ENCODE data around the gene TSPAN7.

TSPAN7 gene, protein sequence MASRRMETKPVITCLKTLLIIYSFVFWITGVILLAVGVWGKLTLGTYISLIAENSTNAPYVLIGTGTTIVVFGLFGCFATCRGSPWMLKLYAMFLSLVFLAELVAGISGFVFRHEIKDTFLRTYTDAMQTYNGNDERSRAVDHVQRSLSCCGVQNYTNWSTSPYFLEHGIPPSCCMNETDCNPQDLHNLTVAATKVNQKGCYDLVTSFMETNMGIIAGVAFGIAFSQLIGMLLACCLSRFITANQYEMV

DNA sequence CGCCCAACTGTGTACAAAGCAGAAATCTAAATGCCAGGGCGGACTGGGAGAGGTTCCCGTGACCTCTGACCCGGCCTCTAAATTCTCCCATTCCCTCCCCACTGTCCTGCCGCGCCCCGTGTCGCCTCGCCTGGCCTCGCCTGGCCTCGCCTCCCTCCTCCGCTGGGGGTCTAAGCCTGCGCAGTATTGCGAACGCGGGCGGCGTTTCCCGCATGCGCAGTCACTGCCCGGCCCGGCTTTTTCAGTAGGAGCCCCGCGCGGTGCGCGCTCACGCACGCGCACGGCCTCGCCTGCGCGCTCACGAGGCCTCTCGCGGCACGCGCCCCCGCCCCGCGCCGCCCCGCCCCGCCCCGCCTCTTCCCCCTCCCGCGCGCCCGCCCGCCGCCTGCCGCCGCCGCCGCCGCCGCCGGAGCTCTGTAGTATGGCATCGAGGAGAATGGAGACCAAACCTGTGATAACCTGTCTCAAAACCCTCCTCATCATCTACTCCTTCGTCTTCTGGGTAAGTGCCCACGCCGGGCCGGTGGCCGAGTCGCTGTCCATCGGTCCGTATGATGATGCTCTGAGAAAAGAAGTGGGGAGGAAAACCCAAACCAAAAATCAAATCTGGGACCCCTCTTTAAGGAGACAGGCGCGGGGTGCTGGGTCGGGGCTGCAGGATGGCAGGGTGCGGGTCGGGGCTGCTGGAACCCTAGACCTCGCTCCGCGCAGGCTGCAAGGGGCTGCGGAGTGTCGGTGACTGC, at the start of gene TSPAN7:
TSS of gene TSPAN7 (plus strand) at position 417 of the 743 bp plus-strand sequence. CDS start at position 422, 5 bp downstream.
- peak; percentile 44 for DNase-seq

DNA sequence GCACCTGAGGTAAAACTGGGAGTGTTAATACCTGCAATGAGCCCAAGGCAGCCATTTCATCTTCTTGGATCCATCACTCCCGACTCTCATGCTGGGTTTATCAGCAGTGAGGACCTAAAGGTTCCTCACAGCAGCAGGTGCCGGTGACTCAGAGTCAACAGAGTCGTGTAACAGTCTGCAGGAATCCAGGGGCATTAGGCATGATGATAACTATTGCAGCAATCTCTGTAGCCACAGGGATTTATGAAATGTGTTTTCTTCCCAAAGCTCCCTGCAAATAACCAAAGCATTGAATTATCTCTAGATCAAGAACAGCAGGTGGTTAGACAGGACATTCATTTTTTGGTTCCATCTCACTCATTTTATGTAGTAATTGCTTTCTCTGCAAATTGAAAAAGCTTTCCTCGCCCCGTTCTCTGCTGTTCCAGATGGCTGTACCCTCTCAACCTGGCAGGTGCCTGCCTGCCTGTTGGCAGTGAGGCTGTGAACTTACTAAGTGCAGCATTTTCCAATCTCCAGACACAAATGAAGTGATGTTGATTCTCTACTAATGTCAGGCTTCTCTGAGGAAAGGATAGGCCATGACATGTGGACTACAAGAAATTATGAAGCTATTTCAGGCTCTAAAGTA, 48.1 kb upstream of the TSPAN7 start:
- no peak for DNase-seq

DNA sequence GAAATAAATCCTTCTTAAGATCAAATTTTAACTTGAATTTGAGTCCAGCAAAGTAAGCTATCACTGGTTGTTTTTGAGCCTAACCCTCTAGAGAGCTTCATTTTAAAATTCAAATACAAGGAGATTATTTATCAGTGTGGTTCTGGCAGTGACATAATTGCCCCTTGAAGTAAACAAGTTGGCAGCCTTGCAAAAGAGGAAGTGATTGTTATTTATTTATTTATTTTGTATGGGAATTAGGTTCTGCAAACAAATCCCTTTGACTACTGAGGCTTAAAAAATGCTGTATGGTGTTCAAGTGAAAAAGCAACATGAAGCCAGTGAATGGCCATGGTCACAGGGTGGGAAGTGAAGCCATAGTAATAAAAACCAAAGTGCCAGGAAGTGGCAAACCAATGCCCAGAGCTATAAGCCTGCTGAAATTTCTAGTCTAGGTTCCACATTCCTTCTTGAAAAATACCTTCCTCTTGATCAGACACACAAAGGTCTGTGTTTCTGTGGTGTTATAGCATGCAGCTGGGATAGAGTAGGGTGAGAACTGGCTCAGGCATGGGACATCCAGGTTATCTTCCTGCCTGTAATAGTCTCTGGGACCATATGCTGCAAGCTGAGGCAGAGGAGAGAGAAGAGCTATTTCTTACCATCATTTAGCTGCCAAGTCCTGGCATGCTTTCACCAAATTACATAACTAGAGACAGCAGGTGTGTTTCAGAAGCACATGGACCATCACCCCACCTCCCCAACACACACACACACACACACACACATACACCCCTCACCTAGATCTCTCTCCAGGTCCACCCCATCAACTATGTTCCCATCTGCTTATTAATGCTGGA, 47.1 kb upstream of the TSPAN7 start:
- no peak for DNase-seq

DNA sequence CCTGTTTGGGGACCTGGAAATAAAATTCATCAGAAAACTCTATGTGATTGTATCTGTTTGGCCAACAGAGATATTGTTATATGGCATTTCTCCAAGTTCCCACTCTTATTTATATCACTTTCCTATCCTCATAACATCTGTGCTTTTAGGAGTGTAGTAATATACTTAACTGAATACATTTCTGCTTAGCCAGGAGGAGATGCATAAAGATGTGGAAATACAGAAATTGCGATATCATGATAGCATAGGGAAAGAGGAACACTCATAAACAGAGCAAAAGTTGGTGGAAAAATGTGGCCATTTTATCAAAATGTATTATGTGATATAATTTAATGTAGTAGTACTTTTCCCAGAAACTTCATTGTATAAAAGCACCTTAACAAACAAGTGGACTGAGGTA, 46.1 kb upstream of the TSPAN7 start:
- no peak for DNase-seq

DNA sequence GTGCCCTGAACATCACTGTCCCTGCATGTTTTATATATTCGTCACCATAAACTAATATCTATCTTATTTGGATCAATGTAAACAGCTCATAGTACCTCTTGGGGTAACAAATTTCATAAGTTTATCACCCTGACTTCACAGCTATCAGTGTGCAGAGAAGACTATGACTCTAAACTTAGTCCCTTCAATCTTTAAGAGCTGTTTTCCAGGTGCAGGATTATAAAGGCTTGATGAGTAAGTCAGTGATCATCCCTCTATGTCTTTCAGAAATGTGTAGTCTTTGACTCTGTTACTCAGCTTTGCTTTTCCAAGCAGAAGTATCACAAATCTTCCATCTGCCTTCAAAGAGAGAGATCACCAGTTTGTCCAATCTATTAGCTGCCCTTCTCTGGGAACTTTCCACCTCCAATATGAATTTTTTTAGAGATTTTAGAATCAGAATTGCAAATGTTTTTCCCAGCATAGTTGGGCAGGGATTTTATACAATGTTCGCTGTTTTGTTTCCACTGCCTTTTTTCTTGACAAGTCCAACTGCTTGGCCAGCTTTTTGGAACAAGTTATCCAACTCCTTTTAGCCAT, 45.1 kb upstream of the TSPAN7 start:
- no peak for DNase-seq

DNA sequence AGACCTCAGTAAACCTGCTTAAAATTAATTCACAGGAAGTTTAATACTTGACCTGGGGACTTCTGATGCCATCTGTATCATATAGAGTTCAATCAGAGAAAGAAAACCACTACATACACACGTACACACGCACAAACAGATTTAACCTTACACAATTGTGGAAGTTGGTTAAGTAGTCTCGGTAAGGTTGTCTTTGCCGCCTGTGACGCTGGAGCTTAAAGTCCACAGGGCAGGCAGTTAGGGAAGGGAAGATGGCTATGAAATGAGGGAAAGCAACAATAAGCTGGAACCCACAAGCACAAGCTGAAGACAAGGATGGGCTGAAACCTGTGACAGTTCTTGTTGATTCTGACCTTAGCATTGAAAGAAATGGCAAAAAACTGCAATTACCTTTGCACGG, 41.7 kb upstream of the TSPAN7 start:
- DNase-seq: no peak

DNA sequence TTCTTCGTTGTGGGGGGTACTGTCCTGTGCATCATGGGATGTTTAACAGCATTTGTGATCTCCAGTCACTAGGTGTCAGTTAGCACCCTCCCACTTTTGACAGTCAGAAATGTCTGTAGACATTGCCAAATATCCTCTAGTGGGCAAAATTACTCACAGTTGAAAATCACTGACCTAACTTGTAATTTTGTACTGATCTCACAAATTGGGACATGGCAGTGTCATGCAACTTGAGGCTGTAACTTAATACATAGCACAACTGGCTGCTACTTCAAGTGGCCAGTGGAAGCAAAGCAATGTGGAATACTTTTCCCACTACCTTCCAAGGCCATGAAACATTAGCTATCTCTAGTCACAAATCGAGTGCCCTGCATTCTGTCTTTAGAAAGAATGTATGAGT, 23.2 kb upstream of the TSPAN7 start:
- no peak for DNase-seq

DNA sequence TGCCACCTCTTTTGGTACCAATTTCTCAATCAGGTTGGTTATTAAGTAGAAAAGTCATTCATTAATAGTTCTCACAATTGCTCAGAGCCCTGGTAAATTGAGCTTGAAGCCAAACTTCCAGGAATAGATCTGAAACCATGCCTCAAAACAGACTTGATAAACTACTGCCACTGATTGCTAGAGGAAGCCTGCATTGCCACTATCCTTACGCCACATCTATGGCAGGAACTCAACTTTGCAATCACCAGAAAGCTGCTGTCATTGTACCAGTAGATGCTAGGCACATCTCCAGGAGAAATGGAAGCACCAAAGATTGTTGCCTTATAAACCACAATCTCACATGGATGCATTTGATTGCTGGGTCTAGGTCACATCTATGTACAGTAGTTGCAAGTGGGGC, 21.6 kb upstream of the TSPAN7 start:
- no peak for DNase-seq

DNA sequence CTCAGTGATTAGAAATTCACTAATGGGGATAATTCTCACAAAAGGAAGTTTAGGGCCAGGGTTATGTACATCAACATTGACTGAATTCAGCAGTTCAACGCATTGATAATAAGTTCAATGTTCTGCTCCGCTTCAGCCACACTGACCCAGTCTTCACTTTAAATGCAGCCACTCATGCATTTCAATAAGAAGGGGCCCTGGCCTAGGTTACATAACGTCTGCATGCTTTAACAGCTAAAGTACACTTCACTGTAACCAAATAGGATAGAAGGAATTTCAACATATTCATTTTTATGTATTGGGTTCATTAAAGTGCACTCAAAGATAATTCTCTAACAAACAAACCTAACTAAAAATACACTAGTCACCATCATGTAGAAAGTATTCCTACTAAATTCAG, 12.8 kb upstream of the TSPAN7 start:
- DNase-seq: no peak

DNA sequence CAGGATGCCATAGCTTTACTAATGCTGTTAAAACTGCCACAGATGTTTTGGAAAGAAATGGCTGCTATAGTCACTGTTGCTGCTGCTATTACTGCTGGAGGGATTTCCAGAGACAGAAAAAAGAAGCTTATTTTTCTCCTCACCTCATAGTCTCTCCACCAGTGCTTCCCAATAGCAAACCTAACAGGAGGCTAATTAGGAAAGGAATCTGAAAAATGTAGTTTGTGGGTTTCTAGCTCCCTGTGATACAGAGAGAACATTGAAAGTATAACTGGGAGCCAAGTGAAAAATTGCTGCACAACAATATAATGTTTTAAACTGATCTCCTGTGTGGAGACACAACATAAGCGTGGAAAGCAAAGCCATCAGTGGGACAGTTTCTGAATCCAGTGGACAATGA, 8.6 kb upstream of the TSPAN7 start:
- no peak for DNase-seq

DNA sequence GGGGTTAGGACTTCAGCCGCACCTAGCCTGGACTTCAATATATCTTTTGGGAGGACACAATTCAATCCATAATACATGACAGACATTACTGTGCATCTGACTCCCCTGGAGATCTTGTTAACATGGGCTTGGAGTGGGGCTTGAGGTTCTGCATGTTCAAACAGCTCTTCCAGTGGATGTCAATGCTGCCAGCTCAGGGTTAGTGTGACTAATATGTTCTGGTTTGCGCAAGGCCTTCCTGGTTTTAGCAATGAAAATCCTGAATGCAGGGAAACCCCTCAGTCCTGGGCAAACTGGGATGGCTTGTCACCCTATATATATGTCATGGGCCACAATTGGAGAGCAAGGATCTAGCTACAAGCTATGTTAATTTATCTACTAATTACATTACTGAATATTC, 2.7 kb upstream of the TSPAN7 start:
- DNase-seq: no peak

DNA sequence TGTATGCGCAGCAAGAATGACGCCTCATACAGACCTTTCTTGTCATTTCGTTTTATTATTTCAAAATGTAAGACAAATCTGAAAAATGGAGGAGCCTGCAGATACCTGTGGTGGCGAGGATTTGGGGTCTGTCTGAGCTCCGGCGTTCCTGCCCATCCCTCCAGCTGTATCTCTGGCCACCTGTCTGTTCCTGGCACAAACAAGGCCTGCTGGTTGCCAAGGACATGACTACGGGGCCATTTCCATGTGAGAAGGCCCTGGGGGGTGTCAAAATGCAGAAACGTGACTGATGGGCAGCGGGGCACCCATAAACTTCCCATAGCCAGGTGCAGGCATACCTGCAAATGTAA, 591 bp upstream of the TSPAN7 start:
- no peak for DNase-seq

DNA sequence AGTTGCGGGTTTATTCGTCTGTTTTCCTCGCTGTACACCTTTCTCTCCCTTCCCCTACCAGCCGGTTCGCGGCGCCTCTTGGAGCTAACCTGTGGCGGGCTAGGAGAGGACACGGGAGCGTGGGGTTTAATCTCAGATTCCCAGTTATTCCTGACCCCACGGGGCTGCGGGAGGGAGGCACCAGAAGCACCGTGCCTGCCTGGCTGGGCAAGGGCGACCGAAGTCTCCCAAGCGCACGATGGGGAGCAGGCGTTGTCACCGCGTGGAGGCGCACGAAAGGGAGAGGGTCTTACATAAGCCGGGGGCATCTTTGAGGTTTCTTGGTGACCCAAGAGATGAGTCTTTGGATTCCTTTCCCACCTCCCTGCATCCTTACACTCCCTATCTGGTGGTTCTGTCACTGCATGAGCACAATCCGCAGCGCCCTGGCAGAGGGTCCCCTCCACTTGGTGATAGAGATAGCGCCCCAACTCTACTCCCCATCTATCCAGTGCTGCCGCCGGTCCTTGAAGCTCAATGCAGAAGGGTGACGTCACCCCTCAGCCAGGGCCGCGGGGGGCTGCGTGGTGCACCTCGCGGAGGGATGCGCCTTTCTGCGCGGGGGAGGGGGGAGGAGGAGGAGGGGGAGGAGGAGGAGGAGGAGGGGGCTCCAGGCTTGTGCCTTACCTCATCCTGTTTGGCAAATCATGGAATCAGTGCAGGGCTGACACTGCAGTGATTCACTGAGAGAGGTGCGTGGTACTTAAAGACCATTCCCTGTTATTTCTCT, 793 bp downstream of the TSPAN7 start:
- no peak for DNase-seq

DNA sequence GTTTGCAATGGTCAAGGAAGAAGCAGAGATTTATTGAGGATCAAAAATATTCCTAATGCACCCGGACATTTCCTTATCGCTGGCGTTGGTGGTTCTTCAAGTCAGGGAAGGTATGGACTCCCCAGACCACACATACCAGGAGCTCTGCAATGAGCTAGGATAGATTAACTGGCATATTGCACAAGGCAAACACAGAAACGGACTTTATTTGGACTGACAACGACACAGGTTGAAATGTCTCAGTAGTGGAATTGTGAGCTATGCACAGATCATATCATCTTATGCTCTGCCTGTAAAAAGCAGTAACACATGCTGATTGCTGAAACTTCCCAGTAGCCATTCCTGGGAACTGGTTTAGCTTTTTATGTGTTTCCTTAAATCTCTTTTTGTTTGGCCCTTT, 1.7 kb downstream of the TSPAN7 start:
- DNase-seq: no peak

DNA sequence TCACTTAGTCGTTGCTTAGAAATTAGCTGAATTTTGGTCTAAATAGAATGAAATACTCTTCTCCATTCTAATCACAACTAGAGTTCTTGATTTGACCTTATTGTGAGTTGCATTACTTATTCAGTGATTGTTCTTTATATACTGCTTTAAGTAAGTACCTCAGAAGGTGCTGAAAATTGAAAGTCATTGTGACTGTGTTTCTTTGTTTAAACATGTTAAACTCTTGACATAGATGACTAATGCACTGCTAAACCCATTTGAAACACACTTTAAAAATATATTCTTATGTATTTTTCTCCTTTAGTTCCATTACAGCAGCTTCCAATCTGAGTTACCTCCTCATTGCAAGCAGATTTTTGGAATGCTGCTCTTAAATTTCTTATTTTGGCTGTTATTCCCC, 9.1 kb downstream of the TSPAN7 start:
- DNase-seq: no peak

DNA sequence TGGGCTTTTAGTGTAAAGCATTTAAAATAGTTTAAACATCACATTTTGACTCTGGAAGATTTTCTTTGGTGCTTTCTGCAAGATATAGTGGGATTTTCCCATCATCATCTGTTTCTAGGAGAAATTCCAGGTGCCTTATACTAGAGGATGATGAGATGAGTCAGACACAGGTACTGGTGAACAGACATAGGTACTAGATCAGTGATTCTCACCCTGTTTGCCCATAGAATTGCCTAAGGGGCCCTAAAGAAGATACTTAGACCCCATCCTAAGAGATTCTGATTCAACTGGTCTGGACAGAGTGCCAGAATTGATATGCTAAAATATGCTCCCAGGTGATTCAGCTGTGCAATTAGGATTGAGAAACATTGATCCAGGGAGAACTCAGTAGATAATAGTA, 9.7 kb downstream of the TSPAN7 start:
- no peak for DNase-seq

DNA sequence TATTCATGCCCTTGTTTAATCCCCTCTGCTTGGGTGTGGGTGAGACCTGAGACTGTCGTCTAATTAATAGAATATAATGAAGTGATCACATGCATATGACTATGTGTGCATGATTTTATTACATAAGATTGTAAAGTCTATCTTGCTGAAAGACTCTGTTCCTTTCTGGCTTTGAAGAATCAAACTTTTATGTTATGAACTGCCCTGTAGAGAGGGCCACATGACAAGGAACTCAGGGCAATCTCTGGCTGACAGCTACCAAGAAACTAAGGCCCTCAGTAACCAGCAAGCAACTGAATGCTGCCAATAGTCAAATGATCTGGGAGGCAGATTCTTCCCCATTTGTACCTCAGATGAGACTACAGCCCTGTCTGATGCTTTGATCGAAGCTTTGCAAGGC, 13.5 kb downstream of the TSPAN7 start:
- no peak for DNase-seq

DNA sequence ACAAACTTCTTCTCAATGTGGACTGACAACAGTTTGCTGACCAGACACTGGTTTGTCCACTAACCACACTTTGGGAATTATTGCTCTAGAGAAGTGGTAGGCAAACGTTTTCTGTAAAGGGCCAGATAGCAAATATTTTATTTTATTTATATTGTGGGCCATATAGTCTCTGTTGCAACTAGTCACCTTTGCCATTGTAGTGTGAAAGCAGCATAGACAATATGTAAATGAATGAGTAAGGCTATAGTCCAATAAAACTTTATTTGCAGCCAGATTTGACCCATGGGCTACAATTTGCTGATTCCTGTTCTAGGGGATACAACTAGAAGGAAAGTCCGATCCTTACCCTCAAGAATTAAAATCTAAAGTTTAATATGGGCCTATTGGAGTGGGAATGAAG, 14.5 kb downstream of the TSPAN7 start:
- DNase-seq: no peak

DNA sequence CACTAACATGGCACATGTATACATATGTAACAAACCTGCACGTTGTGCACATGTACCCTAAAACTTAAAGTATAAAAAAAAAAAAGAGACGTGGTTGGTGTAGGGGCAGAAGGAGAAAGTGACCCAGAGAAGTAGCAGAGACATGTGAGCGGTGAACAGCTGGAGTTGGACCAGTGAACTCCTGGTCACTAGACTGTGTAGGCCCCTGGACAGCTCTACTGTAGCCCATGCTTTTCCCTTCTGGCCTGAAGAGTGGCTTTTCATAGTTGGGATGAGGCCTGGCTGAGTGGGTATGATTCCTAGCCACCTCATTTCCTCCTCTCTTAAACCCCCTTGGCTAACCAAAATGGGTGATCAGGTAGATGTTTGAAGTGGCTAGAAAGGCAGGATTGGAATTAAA, 16.4 kb downstream of the TSPAN7 start:
- no peak for DNase-seq

DNA sequence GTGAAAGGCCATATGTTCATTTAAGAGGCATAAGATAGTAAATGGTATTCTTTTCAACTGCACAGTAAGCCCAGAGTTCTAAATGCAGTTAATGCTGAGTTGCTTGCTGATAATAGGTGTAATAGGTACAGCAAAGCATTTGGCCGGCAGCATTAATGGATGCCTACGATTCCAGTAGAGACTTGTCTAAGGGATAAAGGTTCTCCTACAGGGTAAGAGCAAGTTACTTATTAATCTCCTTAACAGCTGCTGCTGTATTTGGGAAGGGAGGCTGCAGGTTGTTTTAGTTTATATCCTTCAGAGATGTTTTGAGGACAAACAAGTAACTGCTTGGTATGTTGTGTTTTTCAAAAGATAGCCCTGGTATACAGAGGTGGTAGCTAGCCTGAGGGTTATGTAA, 16.8 kb downstream of the TSPAN7 start:
- no peak for DNase-seq

DNA sequence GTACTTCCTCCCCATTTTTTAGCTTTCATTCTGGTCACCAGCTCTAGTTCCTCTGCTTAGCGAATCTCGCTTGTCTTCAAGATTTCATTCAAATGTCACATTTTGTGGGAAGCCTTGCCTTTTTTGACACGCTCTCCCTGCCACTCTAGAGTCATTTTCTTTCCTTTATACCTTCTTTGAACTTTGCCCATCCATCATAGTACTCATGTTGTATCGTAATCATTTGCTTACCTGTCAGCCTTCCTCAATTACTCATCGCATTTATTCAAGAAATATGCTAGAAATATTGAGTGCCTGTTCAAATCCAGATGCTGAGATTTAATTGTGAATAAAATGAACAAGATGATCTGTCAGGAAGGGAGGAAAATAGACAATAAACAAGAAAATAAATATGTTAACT, 21.8 kb downstream of the TSPAN7 start:
- no peak for DNase-seq

DNA sequence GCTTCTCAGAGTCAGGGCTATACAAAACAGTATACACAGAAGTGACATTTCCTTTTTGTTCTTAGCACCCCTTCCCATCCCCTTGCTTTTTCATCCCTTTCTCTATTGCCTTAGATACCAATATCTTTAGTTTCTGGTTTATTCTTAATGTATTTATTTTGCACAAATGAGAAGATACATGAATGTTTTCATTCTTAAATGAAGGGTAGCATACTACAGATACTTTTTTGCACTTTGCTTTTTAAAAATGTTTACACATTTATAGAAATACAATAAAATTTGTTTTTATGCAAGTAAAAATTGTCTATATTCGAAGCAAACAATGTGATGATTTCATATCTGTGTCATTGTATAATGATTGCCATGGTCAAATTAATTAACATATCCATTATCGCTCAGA, 33.1 kb downstream of the TSPAN7 start:
- DNase-seq: no peak
